M059J (cell line): ENCODE data around the gene ZFPM1. TPM values are rescaled to one million over a fixed set of nuclear protein-coding genes. Genes with fewer than 3 reads are reported as not detected.
A peak's percentile ranks its signal among the peaks of the same experiment; 100 is the strongest.

Source experiments
- DNase-seq: peaks from one replicate; pipeline ENCODE4 v3.0.0-alpha.2; 2012; ENCODE audit warnings: low read depth
- total RNA-seq: library from RNA; depleted of rRNA; stranded (reverse); fragments of >200 nt; shearing (Covaris generic); gene quantifications from 2 replicates; pipeline ENCODE4 v1.2.3, GENCODE V29; 2014

ZFPM1 gene
- total RNA-seq, 1 experiment from 2014 or later = 1.9 TPM

- no peak for DNase-seq
Measured at GRCh38 chr16:88448461-88449266, 4.4 kb upstream of the ZFPM1 start.

- DNase-seq = peak; percentile 20
Measured at GRCh38 chr16:88449267-88449561, 3.9 kb upstream of the ZFPM1 start.

GRCh38 chr16:88451586-88452481 lies 1.2 kb upstream of the ZFPM1 start:
- DNase-seq = no peak

- DNase-seq = peak; percentile 89
Measured at GRCh38 chr16:88452482-88453216, 431 bp upstream of the ZFPM1 start.

GRCh38 chr16:88453611-88454522 lies 787 bp downstream of the ZFPM1 start:
- DNase-seq = peak; percentile 55

- DNase-seq = peak; percentile 61
Measured at GRCh38 chr16:88454523-88454947, 1.5 kb downstream of the ZFPM1 start.

GRCh38 chr16:88455610-88456355 lies 2.7 kb downstream of the ZFPM1 start:
- peak; percentile 80 for DNase-seq

GRCh38 chr16:88456356-88457292 lies 3.5 kb downstream of the ZFPM1 start:
- peak; percentile 23 for DNase-seq

- DNase-seq = peak; percentile 18
Measured at GRCh38 chr16:88458039-88458772, 5.1 kb downstream of the ZFPM1 start.

GRCh38 chr16:88458773-88459235 lies 5.7 kb downstream of the ZFPM1 start:
- DNase-seq = no peak

- no peak for DNase-seq
Measured at GRCh38 chr16:88459366-88460073, 6.4 kb downstream of the ZFPM1 start.

- no peak for DNase-seq
Measured at GRCh38 chr16:88460496-88461330, 7.6 kb downstream of the ZFPM1 start.

GRCh38 chr16:88461331-88462269 lies 8.5 kb downstream of the ZFPM1 start:
- DNase-seq = peak; percentile 21

- no peak for DNase-seq
Measured at GRCh38 chr16:88462396-88462795, 9.3 kb downstream of the ZFPM1 start.

GRCh38 chr16:88463411-88463810 lies 10.3 kb downstream of the ZFPM1 start:
- no peak for DNase-seq
